ENCODE results near the gene TTYH1.

The TTYH1 gene

GRCh38 chr19:54392105-54392504 lies 23.2 kb upstream of the TTYH1 start:
- no peak for DNase-seq (ENCODE audit: low read depth)

- DNase-seq (ENCODE audit: low read depth): no peak
Measured at GRCh38 chr19:54393381-54393780, 21.9 kb upstream of the TTYH1 start.

- DNase-seq (ENCODE audit: low read depth): no peak
Measured at GRCh38 chr19:54395685-54396084, 19.6 kb upstream of the TTYH1 start.

- DNase-seq (ENCODE audit: low read depth): no peak
Measured at GRCh38 chr19:54399189-54399588, 16.1 kb upstream of the TTYH1 start.

- DNase-seq (ENCODE audit: low read depth): no peak
Measured at GRCh38 chr19:54400913-54401312, 14.4 kb upstream of the TTYH1 start.

GRCh38 chr19:54403054-54403453 lies 12.2 kb upstream of the TTYH1 start:
- DNase-seq (ENCODE audit: low read depth): no peak

- DNase-seq (ENCODE audit: low read depth): no peak
Measured at GRCh38 chr19:54405628-54406027, 9.6 kb upstream of the TTYH1 start.

GRCh38 chr19:54407780-54408179 lies 7.5 kb upstream of the TTYH1 start:
- DNase-seq (ENCODE audit: low read depth): no peak

GRCh38 chr19:54408456-54409026 lies 6.7 kb upstream of the TTYH1 start:
- no peak for DNase-seq (ENCODE audit: low read depth)

- DNase-seq (ENCODE audit: low read depth): no peak
Measured at GRCh38 chr19:54411033-54411432, 4.2 kb upstream of the TTYH1 start.

GRCh38 chr19:54412877-54413276 lies 2.4 kb upstream of the TTYH1 start:
- no peak for DNase-seq (ENCODE audit: low read depth)

- DNase-seq (ENCODE audit: low read depth): no peak
Measured at GRCh38 chr19:54414156-54414555, 1.1 kb upstream of the TTYH1 start.

GRCh38 chr19:54415901-54416673 lies 823 bp downstream of the TTYH1 start:
- DNase-seq (ENCODE audit: low read depth): no peak

- no peak for DNase-seq (ENCODE audit: low read depth)
Measured at GRCh38 chr19:54416695-54417491, 1.6 kb downstream of the TTYH1 start.

- DNase-seq (ENCODE audit: low read depth): no peak
Measured at GRCh38 chr19:54418030-54418929, 3.0 kb downstream of the TTYH1 start.

GRCh38 chr19:54418930-54419800 lies 3.9 kb downstream of the TTYH1 start:
- no peak for DNase-seq (ENCODE audit: low read depth)

- DNase-seq (ENCODE audit: low read depth): no peak
Measured at GRCh38 chr19:54420068-54420382, 4.8 kb downstream of the TTYH1 start.

GRCh38 chr19:54420383-54421168 lies 5.3 kb downstream of the TTYH1 start:
- no peak for DNase-seq (ENCODE audit: low read depth)

GRCh38 chr19:54421169-54421516 lies 5.9 kb downstream of the TTYH1 start:
- DNase-seq (ENCODE audit: low read depth): no peak

GRCh38 chr19:54421521-54421920 lies 6.3 kb downstream of the TTYH1 start:
- no peak for DNase-seq (ENCODE audit: low read depth)

GRCh38 chr19:54422136-54422535 lies 6.9 kb downstream of the TTYH1 start:
- DNase-seq (ENCODE audit: low read depth): no peak

Data from fibroblast of gingiva (primary cell).